GM21515 (cell line): ENCODE measurements around the gene RRP1B.

Experiments
- ATAC-seq: cut with Tn5 transposase; IDR thresholded peaks from one replicate; pipeline ENCODE4 v1.9.1; 2021; ENCODE audit not compliant: unreplicated experiment

The RRP1B gene

GRCh38 chr21:43739621-43740435 lies 80.5 kb downstream of the RRP1B start:
- ATAC-seq = no peak

GRCh38 chr21:43740497-43741156 lies 81.3 kb downstream of the RRP1B start:
- no peak for ATAC-seq

- ATAC-seq = no peak
Measured at GRCh38 chr21:43741423-43742096, 82.2 kb downstream of the RRP1B start.

- ATAC-seq = no peak
Measured at GRCh38 chr21:43743947-43744346, 84.6 kb downstream of the RRP1B start.

- no peak for ATAC-seq
Measured at GRCh38 chr21:43744725-43745124, 85.4 kb downstream of the RRP1B start.
